Measurements from ENCODE around the gene RGS5. TPM values are rescaled to one million over a fixed set of nuclear protein-coding genes. Genes with fewer than 3 reads are reported as not detected.

Gene RGS5
- polyA plus RNA-seq, 1 experiment: 13.8 TPM

- DNase-seq (ENCODE audit: low read depth, low spot score): no peak
- Histone ChIP-seq H3K27me3 (ENCODE audit: control insufficient read depth, insufficient read depth, low read length) (no peaks in the 10 kb centered on the region), H3K4me3 (ENCODE audit: low read depth, low read length) (no peak overlapping the region), H3K27ac (ENCODE audit: low read depth, low read length) (no peak overlapping the region), H3K9me3 (ENCODE audit: control insufficient read depth, insufficient read depth, low read length) (no peaks in the 10 kb centered on the region)
- ChIA-PET POLR2A (no interaction called here), CTCF (interaction anchor here (2.2 to 6.0 kb wide), 3 partner anchors 10 to 311 kb away, joined by 12 to 45 read pairs (median 25); partner anchors contain the start of gene RGS4)
- TF ChIP-seq CTCF (IDR thresholded peaks at IDR 0.05; ENCODE audit: low read depth, low read length): no peak
Measured at GRCh38 chr1:163165119-163165518, 37.6 kb downstream of the RGS5 start.

- Histone ChIP-seq H3K27me3 (ENCODE audit: control insufficient read depth, insufficient read depth, low read length) (no peaks in the 10 kb centered on the region), H3K4me3 (ENCODE audit: low read depth, low read length) (no peak overlapping the region), H3K9me3 (ENCODE audit: control insufficient read depth, insufficient read depth, low read length) (no peaks in the 10 kb centered on the region), H3K27ac (ENCODE audit: low read depth, low read length) (peak overlapping the region; percentile 24)
- DNase-seq (ENCODE audit: low read depth, low spot score): peak; percentile 37
- CTCF ChIA-PET: interaction anchor here (0.6 to 6.0 kb wide), 6 partner anchors 11 to 316 kb away, joined by 3 to 45 read pairs (median 3); partner anchors contain the start of gene RGS4
- TF ChIP-seq CTCF (IDR thresholded peaks at IDR 0.05; ENCODE audit: low read depth, low read length): no peak
- POLR2A ChIA-PET: interaction anchor here (0.5 to 0.6 kb wide), 2 partner anchors 9 to 260 kb away, joined by 3 to 4 read pairs; no protein-coding TSS in a partner anchor
Measured at GRCh38 chr1:163163881-163164582, 38.7 kb downstream of the RGS5 start.

GRCh38 chr1:163163163-163163562, 39.6 kb downstream of the RGS5 start:
- Histone ChIP-seq H3K27ac (ENCODE audit: low read depth, low read length) (no peak overlapping the region), H3K27me3 (ENCODE audit: control insufficient read depth, insufficient read depth, low read length) (no peaks in the 10 kb centered on the region), H3K4me3 (ENCODE audit: low read depth, low read length) (no peak overlapping the region), H3K9me3 (ENCODE audit: control insufficient read depth, insufficient read depth, low read length) (no peaks in the 10 kb centered on the region)
- no peak for DNase-seq (ENCODE audit: low read depth, low spot score)
- ChIA-PET POLR2A (interaction anchor here (0.7 kb wide), 3 partner anchors 10 to 285 kb away, joined by 3 to 8 read pairs (median 3); no protein-coding TSS in a partner anchor), CTCF (interaction anchor here (0.6 to 6.0 kb wide), 6 partner anchors 8 to 248 kb away, joined by 3 to 45 read pairs (median 6); partner anchors contain the start of gene RGS4)
- no peak for TF ChIP-seq CTCF (IDR thresholded peaks at IDR 0.05; ENCODE audit: low read depth, low read length)

GRCh38 chr1:163162381-163162914, 40.3 kb downstream of the RGS5 start:
- 0 out of 2 replicates have a peak, but pooled peaks have one; percentile 12 for TF ChIP-seq CTCF (IDR thresholded peaks at IDR 0.05; ENCODE audit: low read depth, low read length)
- Histone ChIP-seq H3K9me3 (ENCODE audit: control insufficient read depth, insufficient read depth, low read length) (no peaks in the 10 kb centered on the region), H3K27me3 (ENCODE audit: control insufficient read depth, insufficient read depth, low read length) (no peaks in the 10 kb centered on the region), H3K27ac (ENCODE audit: low read depth, low read length) (no peak overlapping the region), H3K4me3 (ENCODE audit: low read depth, low read length) (no peak overlapping the region; the same call in 1 of the 2 replicates)
- POLR2A ChIA-PET: interaction anchor here (0.7 kb wide), 3 partner anchors 9 to 284 kb away, joined by 3 to 8 read pairs (median 3); no protein-coding TSS in a partner anchor
- DNase-seq (ENCODE audit: low read depth, low spot score): peak; percentile 24
- CTCF ChIA-PET: interaction anchor here (0.6 to 6.0 kb wide), 8 partner anchors 13 to 309 kb away, joined by 3 to 45 read pairs (median 4); partner anchors contain the start of gene RGS4
